HepG2 (cell line): Measurements from ENCODE around the gene BPIFA1. TPM values are rescaled to one million over a fixed set of nuclear protein-coding genes. Genes with fewer than 3 reads are reported as not detected.

Source experiments
- AGO1 ChIP-seq: fragments of 200-400 bp; formaldehyde crosslinking; IDR thresholded peaks from 2 replicates; pipeline ENCODE4 v1.6.1; 2017; ENCODE audit warnings: mild to moderate bottlenecking, low read depth, low read length, moderate library complexity; ENCODE audit not compliant: poor library complexity, severe bottlenecking
- CAMTA2 ChIP-seq: sonication (generic); formaldehyde crosslinking; IDR thresholded peaks from 2 replicates; pipeline ENCODE4 v1.4.0; 2020; ENCODE audit warnings: mild to moderate bottlenecking, missing genetic modification reagents, borderline replicate concordance
- HOXA7 ChIP-seq: sonication (generic); formaldehyde crosslinking; IDR thresholded peaks from 2 replicates; pipeline ENCODE4 v1.8.1; 2022; ENCODE audit warnings: mild to moderate bottlenecking, missing genetic modification reagents, moderate library complexity
- HOXA9 ChIP-seq: sonication (generic); formaldehyde crosslinking; IDR thresholded peaks from 2 replicates; pipeline ENCODE4 v1.8.1; 2022; ENCODE audit warnings: missing genetic modification reagents, mild to moderate bottlenecking, moderate library complexity, borderline replicate concordance
- MEIS1 ChIP-seq: sonication (generic); formaldehyde crosslinking; IDR thresholded peaks from 2 replicates; pipeline ENCODE4 v1.9.0; 2021; ENCODE audit warnings: mild to moderate bottlenecking, missing genetic modification reagents, moderate library complexity, borderline replicate concordance
- NPAS2 ChIP-seq: sonication (generic); formaldehyde crosslinking; IDR thresholded peaks from 2 replicates; pipeline ENCODE4 v1.8.0; 2022; ENCODE audit warnings: mild to moderate bottlenecking, missing genetic modification reagents, borderline replicate concordance
- SRSF9 ChIP-seq: fragments of 200-400 bp; formaldehyde crosslinking; IDR thresholded peaks from 2 replicates; pipeline ENCODE4 v1.6.1; 2018; ENCODE audit warnings: borderline replicate concordance, mild to moderate bottlenecking, low read depth, low read length; ENCODE audit not compliant: insufficient read depth, poor library complexity, severe bottlenecking
- TEF ChIP-seq: sonication (generic); formaldehyde crosslinking; IDR thresholded peaks from 2 replicates; pipeline ENCODE4 v1.5.0; 2020; ENCODE audit warnings: missing genetic modification reagents
- YEATS4 ChIP-seq: sonication (generic); formaldehyde crosslinking; IDR thresholded peaks from 2 replicates; pipeline ENCODE4 v1.4.0; 2020; ENCODE audit warnings: missing genetic modification reagents, borderline replicate concordance
- ZBTB7B ChIP-seq: sonication (generic); formaldehyde crosslinking; IDR thresholded peaks from 2 replicates; pipeline ENCODE4 v1.4.0; 2020; ENCODE audit warnings: missing genetic modification reagents
- ZFP37 ChIP-seq: sonication (generic); formaldehyde crosslinking; IDR thresholded peaks from 2 replicates; pipeline ENCODE4 v1.4.0; 2020; ENCODE audit warnings: missing genetic modification reagents, borderline replicate concordance
- ZFY ChIP-seq: sonication (generic); formaldehyde crosslinking; IDR thresholded peaks from 2 replicates; pipeline ENCODE4 v1.4.0; 2020; ENCODE audit warnings: missing genetic modification reagents
- ZNF83 ChIP-seq: sonication (generic); formaldehyde crosslinking; IDR thresholded peaks from 2 replicates; pipeline ENCODE4 v1.4.0; 2020; ENCODE audit warnings: missing genetic modification reagents, mild to moderate bottlenecking, borderline replicate concordance
- polyA plus RNA-seq, 8 experiments: library from polyadenylated mRNA; depleted of rRNA in 3 of 8; stranded (reverse) in 7 of 8; unstranded in 1 of 8; fragments of >200 nt; fragmentation: Illumina TruSeq in 4 of 8; extraction: Trizol in 4 of 8; gene quantifications; 2 replicates each; pipeline versions ENCODE4 v1.2.1 to v1.2.3, GENCODE V29; 2011 to 2016; ENCODE audit warnings: low read depth in 4 of 8, missing spikeins in 1 of 8, mixed read lengths in 1 of 8; ENCODE audit not compliant: insufficient read depth in 1 of 8
- total RNA-seq, 5 experiments: library from RNA; depleted of rRNA; stranded (reverse); fragments of >200 nt; fragmentation: Illumina TruSeq; extraction: Trizol; gene quantifications; 2 replicates each; pipeline ENCODE4 v1.2.3, GENCODE V29; 2016; ENCODE audit warnings: low read depth in 1 of 5
- TF ChIP-seq, protein P1 (sequence below), 2 experiments: sonication (generic) in 1 of 2; formaldehyde crosslinking in 1 of 2; IDR thresholded peaks; 2 replicates each; pipeline versions ENCODE4 v1.4.0 to v1.6.1; 2016 to 2020; ENCODE audit warnings: borderline replicate concordance in 1 of 2, low read depth in 1 of 2, mild to moderate bottlenecking in 1 of 2, missing genetic modification reagents in 1 of 2
- TF ChIP-seq, protein P2 (sequence below): sonication (generic); formaldehyde crosslinking; IDR thresholded peaks from 2 replicates; pipeline ENCODE4 v1.4.0; 2020; ENCODE audit warnings: missing genetic modification reagents
- TF ChIP-seq, protein P3 (sequence below): sonication (generic); formaldehyde crosslinking; IDR thresholded peaks from 2 replicates; pipeline ENCODE4 v1.4.0; 2020; ENCODE audit warnings: missing genetic modification reagents
- TF ChIP-seq, protein P4 (sequence below): sonication (generic); formaldehyde crosslinking; IDR thresholded peaks from 2 replicates; pipeline ENCODE4 v1.5.0; 2020; ENCODE audit warnings: missing genetic modification reagents

BPIFA1 gene
- total and polyA plus RNA-seq, 2 of the 13 experiments (the other 11 are each of a cell fraction or from before 2014, with no cell fraction given), result not detected

DNA sequence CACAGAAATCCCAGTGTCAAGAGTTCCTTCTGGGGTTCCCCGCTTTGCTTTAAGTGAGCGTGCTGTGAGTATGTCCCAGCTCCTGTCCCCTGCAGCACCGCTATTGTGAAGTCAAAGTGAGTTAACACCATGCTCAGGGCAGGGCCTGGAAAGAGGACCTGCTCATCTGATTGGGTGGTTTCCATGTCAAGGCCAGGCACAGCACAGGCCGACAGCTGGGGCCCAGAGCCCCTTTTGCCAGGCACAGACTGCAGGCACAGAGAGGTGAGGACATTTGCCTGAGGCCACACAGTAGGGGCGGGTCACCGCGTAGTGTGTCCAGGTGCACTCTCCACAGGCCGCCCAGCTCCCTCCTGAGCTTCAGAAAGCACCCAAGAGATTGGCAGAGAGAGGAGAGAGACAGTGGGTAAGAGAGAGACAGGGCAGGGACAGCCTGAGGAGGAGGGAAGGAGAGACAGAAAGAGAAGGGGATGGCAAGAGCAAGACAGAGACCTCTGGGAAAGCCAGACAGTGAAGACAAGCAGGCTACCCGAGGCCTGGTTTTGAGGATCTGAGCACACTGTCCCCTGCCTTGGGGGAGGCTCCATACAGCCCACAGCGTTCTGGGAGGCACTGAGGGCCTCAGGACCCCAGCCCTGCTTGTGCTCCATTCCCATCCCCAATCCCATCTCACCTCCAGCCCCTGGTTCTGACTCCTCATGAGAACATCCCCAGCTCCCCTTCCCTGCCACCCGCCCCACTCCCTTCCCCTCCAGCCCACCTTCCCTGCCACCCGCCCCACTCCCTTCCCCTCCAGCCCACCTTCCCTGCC lies 40.7 kb downstream of the BPIFA1 start (continued):
- TF ChIP-seq, protein P1, sequence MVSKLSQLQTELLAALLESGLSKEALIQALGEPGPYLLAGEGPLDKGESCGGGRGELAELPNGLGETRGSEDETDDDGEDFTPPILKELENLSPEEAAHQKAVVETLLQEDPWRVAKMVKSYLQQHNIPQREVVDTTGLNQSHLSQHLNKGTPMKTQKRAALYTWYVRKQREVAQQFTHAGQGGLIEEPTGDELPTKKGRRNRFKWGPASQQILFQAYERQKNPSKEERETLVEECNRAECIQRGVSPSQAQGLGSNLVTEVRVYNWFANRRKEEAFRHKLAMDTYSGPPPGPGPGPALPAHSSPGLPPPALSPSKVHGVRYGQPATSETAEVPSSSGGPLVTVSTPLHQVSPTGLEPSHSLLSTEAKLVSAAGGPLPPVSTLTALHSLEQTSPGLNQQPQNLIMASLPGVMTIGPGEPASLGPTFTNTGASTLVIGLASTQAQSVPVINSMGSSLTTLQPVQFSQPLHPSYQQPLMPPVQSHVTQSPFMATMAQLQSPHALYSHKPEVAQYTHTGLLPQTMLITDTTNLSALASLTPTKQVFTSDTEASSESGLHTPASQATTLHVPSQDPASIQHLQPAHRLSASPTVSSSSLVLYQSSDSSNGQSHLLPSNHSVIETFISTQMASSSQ (IDR thresholded peaks at IDR 0.05; ENCODE audit: low read depth), result no peak
- TF ChIP-seq, protein P1 (CRISPR knock-in tag; IDR thresholded peaks at IDR 0.05; ENCODE audit: borderline replicate concordance), result no peak
- TF ChIP-seq YEATS4 (CRISPR knock-in tag), result no peak
- TF ChIP-seq SRSF9, result no peak
- no peak for TF ChIP-seq NPAS2
- no peak for TF ChIP-seq MEIS1 (CRISPR knock-in tag)
- TF ChIP-seq, protein P2, sequence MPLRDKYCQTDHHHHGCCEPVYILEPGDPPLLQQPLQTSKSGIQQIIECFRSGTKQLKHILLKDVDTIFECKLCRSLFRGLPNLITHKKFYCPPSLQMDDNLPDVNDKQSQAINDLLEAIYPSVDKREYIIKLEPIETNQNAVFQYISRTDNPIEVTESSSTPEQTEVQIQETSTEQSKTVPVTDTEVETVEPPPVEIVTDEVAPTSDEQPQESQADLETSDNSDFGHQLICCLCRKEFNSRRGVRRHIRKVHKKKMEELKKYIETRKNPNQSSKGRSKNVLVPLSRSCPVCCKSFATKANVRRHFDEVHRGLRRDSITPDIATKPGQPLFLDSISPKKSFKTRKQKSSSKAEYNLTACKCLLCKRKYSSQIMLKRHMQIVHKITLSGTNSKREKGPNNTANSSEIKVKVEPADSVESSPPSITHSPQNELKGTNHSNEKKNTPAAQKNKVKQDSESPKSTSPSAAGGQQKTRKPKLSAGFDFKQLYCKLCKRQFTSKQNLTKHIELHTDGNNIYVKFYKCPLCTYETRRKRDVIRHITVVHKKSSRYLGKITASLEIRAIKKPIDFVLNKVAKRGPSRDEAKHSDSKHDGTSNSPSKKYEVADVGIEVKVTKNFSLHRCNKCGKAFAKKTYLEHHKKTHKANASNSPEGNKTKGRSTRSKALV (CRISPR knock-in tag), result no peak
- TF ChIP-seq, protein P3, sequence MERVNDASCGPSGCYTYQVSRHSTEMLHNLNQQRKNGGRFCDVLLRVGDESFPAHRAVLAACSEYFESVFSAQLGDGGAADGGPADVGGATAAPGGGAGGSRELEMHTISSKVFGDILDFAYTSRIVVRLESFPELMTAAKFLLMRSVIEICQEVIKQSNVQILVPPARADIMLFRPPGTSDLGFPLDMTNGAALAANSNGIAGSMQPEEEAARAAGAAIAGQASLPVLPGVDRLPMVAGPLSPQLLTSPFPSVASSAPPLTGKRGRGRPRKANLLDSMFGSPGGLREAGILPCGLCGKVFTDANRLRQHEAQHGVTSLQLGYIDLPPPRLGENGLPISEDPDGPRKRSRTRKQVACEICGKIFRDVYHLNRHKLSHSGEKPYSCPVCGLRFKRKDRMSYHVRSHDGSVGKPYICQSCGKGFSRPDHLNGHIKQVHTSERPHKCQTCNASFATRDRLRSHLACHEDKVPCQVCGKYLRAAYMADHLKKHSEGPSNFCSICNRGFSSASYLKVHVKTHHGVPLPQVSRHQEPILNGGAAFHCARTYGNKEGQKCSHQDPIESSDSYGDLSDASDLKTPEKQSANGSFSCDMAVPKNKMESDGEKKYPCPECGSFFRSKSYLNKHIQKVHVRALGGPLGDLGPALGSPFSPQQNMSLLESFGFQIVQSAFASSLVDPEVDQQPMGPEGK (CRISPR knock-in tag), result peak; percentile 22; the same call in 1 of the 2 replicates
- no peak for TF ChIP-seq AGO1
- no peak; the same call in 1 of the 2 replicates for TF ChIP-seq ZNF83
- TF ChIP-seq, protein P4, sequence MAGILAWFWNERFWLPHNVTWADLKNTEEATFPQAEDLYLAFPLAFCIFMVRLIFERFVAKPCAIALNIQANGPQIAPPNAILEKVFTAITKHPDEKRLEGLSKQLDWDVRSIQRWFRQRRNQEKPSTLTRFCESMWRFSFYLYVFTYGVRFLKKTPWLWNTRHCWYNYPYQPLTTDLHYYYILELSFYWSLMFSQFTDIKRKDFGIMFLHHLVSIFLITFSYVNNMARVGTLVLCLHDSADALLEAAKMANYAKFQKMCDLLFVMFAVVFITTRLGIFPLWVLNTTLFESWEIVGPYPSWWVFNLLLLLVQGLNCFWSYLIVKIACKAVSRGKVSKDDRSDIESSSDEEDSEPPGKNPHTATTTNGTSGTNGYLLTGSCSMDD, result no peak
- TF ChIP-seq HOXA7 (CRISPR knock-in tag), result no peak
- TF ChIP-seq ZFP37, result no peak
- TF ChIP-seq ZBTB7B (CRISPR knock-in tag), result no peak
- TF ChIP-seq ZFY (CRISPR knock-in tag), result peak; percentile 24; the same call in 1 of the 2 replicates
- 0 out of 2 replicates have a peak, but pooled peaks have one; percentile 6 for TF ChIP-seq CAMTA2 (CRISPR knock-in tag)
- TF ChIP-seq HOXA9, result no peak
- TF ChIP-seq TEF (CRISPR knock-in tag), result no peak
